ENCODE measurements around the gene KCNJ15.

DNA sequence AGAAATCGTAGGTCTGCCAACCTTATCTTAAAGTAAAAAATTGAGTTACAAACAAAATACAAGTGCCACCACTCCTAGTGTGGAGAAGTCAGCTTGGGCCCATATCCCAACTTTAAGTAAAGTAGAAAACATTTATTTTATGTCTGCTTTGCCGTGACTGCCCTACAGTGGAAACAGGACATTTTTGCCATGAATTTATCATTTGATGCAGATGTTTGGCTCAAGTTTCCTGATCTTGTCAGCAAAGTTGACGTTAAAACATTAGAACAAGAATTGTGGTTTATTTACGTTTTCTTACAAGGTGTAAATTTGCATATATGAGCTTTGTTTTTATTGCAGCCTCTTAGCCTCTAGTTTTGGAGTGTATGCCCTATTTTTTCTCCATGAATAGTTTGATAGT, 17.1 kb upstream of the KCNJ15 start:
- TF ChIP-seq, protein P1, sequence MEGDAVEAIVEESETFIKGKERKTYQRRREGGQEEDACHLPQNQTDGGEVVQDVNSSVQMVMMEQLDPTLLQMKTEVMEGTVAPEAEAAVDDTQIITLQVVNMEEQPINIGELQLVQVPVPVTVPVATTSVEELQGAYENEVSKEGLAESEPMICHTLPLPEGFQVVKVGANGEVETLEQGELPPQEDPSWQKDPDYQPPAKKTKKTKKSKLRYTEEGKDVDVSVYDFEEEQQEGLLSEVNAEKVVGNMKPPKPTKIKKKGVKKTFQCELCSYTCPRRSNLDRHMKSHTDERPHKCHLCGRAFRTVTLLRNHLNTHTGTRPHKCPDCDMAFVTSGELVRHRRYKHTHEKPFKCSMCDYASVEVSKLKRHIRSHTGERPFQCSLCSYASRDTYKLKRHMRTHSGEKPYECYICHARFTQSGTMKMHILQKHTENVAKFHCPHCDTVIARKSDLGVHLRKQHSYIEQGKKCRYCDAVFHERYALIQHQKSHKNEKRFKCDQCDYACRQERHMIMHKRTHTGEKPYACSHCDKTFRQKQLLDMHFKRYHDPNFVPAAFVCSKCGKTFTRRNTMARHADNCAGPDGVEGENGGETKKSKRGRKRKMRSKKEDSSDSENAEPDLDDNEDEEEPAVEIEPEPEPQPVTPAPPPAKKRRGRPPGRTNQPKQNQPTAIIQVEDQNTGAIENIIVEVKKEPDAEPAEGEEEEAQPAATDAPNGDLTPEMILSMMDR (IDR thresholded peaks at IDR 0.05; ENCODE audit: control extremely low read depth in 1 of 3, insufficient read depth in 1 of 3, low read depth in 1 of 3, low read length in 3 of 3), result no peak
- no peak for TF ChIP-seq EZH2 (IDR thresholded peaks at IDR 0.05; ENCODE audit: low read depth, low read length, severe bottlenecking)
- no peak for TF ChIP-seq CBX8 (IDR thresholded peaks at IDR 0.05; ENCODE audit: borderline replicate concordance, low read depth, low read length)
- no peak for TF ChIP-seq ASH2L (IDR thresholded peaks at IDR 0.05; ENCODE audit: low read length)
- no peak for TF ChIP-seq BACH1 (IDR thresholded peaks at IDR 0.05; ENCODE audit: low read length)
- TF ChIP-seq BRCA1 (IDR thresholded peaks at IDR 0.05; ENCODE audit: low read depth, low read length), result no peak
- no peak for TF ChIP-seq JUND (IDR thresholded peaks at IDR 0.05; ENCODE audit: low read length)

Data from H1 (cell line).